Omental fat pad (tissue), 4 donors: ENCODE results near the gene TRIO. TPM values are rescaled to one million over a fixed set of nuclear protein-coding genes. Genes with fewer than 3 reads are reported as not detected.

Source experiments
- ATAC-seq: fragments of 150-250 bp; one replicate; pipeline ENCODE4 v1.9.1; 2016; ENCODE audit warnings: mild to moderate bottlenecking, moderate library complexity; ENCODE audit not compliant: low FRiP score
- DNase-seq: peaks from one replicate; pipeline ENCODE4 v3.0.0-alpha.2; 2019; ENCODE audit warnings: low spot score
- total RNA-seq, 4 donors: library from RNA; depleted of rRNA; stranded (reverse); fragments of >200 nt; gene quantifications; one replicate each; pipeline ENCODE4 v1.1.0, GENCODE V29; 2016
- TF ChIP-seq, protein P1 (sequence below), 3 donors: fragments of 450-650 bp; IDR thresholded peaks; one replicate each; pipeline ENCODE4 v1.5.1; 2016 to 2017; ENCODE audit warnings: antibody characterized with exemption in 3 of 3, mild to moderate bottlenecking in 3 of 3, moderate library complexity in 2 of 3

The TRIO gene
- total RNA-seq, 4 donors from 2014 or later = 125 to 370 (median 193) TPM

DNA sequence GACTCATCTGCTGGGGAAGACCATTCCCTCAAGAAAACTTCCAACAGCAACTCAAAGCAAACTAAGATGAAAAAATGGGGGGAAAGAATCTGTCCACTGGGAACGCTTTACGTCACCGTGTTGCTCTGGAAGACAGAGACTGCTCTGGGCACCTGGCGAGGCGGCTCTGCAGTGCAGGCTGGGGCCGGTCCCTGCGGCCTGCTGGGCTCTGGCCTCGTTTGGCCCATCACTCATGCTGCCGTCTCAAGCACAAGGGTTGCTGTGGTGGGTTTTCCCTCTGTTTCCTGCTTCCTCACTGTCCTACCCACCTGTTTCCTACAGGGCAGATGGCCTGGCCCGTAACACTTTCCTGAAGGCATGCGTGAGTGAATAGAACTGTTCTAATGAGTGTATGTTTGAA, 345.6 kb downstream of the TRIO start:
- TF ChIP-seq, protein P1, sequence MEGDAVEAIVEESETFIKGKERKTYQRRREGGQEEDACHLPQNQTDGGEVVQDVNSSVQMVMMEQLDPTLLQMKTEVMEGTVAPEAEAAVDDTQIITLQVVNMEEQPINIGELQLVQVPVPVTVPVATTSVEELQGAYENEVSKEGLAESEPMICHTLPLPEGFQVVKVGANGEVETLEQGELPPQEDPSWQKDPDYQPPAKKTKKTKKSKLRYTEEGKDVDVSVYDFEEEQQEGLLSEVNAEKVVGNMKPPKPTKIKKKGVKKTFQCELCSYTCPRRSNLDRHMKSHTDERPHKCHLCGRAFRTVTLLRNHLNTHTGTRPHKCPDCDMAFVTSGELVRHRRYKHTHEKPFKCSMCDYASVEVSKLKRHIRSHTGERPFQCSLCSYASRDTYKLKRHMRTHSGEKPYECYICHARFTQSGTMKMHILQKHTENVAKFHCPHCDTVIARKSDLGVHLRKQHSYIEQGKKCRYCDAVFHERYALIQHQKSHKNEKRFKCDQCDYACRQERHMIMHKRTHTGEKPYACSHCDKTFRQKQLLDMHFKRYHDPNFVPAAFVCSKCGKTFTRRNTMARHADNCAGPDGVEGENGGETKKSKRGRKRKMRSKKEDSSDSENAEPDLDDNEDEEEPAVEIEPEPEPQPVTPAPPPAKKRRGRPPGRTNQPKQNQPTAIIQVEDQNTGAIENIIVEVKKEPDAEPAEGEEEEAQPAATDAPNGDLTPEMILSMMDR (IDR thresholded peaks at IDR 0.05) = no peak

DNA sequence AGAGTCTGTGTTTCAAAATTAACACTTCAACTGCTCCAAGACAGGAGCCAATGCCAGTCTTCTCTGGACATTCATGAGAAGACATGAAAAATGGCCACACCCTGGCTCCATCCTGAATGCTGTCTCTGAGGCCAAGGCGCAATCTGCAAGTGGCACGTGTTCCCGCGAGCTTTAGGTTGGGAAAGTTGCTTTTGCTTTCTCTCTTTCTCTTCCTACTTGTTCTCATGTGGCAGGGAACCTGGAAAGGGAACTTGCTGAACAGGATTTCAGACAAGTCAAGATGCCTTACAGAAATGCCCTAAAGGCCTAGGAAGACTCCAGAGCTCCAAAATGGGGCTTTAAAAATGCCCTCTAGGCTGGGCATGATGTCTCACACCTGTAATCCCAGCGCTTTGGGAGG, 346.5 kb downstream of the TRIO start:
- TF ChIP-seq, protein P1 (IDR thresholded peaks at IDR 0.05) = no peak
- ATAC-seq = no peak
- no peak for DNase-seq

More for the DNA sequence above, 345.6 kb downstream of the TRIO start:
- DNase-seq (no peak), ATAC-seq (no peak)

DNA sequence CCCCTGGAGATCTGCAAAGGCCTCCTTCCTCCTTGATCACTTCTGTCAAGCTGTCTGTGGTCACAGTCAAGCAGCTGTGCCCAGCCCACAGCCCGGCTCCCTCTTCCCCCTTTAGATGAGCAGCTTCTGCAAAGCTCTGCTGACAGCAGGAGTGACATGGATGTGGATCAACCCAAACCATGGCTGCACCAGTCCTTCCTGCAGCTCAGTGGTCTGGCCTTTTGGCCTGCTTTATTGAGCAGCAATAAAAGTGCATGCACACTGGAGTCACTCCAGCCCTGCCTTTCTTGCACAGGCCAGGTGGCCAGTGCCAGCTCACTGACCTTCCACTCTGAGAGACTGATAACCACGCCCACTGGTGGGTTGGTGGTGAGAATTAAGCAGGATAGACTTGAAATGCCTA, 347.2 kb downstream of the TRIO start:
- ATAC-seq = no peak
- TF ChIP-seq, protein P1 (IDR thresholded peaks at IDR 0.05) = no peak
- no peak for DNase-seq

DNA sequence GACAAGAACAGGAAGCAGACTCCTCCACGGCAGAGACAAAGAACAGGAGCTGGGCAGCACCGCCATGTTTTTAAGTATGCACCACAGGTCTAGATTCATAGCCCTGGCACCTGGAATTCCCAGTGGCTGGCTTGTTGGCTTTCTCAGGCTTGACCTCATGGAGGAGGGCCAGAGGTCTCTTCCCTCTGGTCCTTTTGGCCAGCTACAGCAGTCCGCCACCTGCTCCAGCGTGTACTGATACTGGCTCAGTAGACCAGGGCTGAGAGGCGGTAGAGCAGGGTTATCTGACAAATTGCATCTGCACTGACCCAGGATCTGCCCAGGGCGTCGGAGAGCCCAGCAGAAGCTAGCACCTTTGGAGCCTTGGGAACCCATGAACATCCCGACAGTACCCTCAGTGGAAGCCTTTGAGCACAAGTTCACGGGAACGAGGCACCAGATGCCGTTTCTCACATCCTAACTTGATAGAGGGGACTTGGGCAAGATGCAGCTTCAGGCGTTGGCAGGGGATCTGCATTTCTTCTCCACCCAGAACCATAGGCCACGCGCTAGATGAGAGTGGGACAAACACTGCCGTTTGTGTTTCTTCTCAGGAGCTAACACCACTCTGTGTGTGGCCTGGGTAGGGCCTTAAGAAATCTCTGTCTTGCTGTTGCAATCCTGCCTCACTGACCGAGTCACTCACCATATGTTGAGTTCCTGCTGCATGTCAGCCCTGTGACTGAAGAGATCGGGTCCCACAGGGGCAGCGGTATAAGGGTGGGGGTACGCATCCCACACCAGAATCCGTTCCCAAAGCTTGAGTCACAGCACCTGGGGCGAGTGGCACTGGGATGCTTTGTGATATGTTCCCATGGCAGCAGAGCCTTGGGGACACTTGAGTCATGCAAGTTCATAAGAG, 348.1 kb downstream of the TRIO start:
- peak; percentile 24 for ATAC-seq
- DNase-seq = no peak
- TF ChIP-seq, protein P1 (IDR thresholded peaks at IDR 0.05) = no peak

DNA sequence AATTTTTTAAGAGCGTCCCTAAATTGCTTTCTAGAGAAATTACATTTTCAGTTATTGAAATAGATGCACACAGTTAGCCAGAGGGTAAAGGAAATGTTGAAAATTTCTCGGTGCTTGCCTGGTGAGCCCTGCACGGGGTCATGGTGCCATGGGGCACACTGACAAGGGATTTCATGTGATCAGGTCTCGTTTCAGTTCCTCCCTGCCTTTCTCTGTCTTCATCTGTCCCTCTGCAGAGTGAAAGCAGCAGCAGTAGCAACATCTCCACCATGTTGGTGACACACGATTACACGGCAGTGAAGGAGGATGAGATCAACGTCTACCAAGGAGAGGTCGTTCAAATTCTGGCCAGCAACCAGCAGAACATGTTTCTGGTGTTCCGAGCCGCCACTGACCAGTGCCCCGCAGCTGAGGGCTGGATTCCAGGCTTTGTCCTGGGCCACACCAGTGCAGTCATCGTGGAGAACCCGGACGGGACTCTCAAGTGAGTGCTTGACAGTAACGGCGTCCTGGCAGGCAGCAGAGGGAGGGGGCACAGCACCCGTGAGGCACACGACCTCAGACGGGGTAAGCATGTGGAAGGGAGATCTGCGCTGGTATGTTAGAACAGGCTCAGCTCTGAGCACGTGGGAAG, 349.3 kb downstream of the TRIO start:
- ATAC-seq (no peak), DNase-seq (no peak)
- TF ChIP-seq, protein P1 (IDR thresholded peaks at IDR 0.05) = no peak

DNA sequence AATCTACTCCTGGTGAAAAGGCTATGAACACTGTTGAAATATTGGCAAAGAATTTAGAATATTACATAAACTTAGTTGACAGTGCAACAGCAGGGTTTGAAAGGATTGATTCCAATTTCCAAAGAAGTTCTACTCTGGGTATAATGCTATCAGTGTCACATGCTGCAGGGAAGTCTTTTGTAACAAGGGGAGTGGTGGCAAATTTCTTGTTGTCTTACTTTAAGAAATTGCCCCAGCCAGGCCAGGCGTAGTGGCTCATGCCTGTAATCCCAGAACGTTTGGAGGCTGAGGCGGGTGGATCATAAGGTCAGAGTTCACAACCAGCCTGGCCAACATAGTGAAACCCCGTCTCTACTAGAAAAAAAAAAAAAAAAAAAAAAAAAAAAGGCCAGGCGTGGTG, 352.2 kb downstream of the TRIO start:
- DNase-seq = no peak
- TF ChIP-seq, protein P1 (IDR thresholded peaks at IDR 0.05) = no peak
- no peak for ATAC-seq
